HepG2 (cell line): ENCODE results near the gene BRAF. TPM values are rescaled to one million over a fixed set of nuclear protein-coding genes. Genes with fewer than 3 reads are reported as not detected.

Source experiments
- ATF7-NPFF ChIP-seq: sonication (generic); formaldehyde crosslinking; IDR thresholded peaks from 2 replicates; pipeline ENCODE4 v1.8.1; 2023; ENCODE audit warnings: mild to moderate bottlenecking, low read depth, missing genetic modification reagents, moderate library complexity
- BRD4 ChIP-seq: sonication (generic); formaldehyde crosslinking; IDR thresholded peaks from 2 replicates; pipeline ENCODE4 v1.4.0; 2020; ENCODE audit warnings: missing genetic modification reagents
- CERS6 ChIP-seq: sonication (generic); formaldehyde crosslinking; IDR thresholded peaks from 2 replicates; pipeline ENCODE4 v1.5.0; 2020; ENCODE audit warnings: missing genetic modification reagents
- CREM ChIP-seq, 2 experiments: sonication (generic) in 1 of 2; formaldehyde crosslinking in 1 of 2; IDR thresholded peaks; 2 replicates each; pipeline versions ENCODE4 v1.4.0 to v1.6.1; 2016 to 2020; ENCODE audit warnings: antibody characterized with exemption in 1 of 2, mild to moderate bottlenecking in 1 of 2, missing genetic modification reagents in 1 of 2
- DPF2 ChIP-seq: sonication (generic); formaldehyde crosslinking; IDR thresholded peaks from 2 replicates; pipeline ENCODE4 v1.4.0; 2020; ENCODE audit warnings: mild to moderate bottlenecking, low read depth, missing genetic modification reagents, borderline replicate concordance
- GABPA ChIP-seq, 2 experiments: IDR thresholded peaks; 2 replicates each; pipeline ENCODE4 v1.6.1; 2011 to 2016; ENCODE audit warnings: low read depth in 2 of 2, low read length in 1 of 2, missing biosample characterization in 1 of 2, missing genetic modification characterization in 1 of 2
- PAXIP1 ChIP-seq: sonication (generic); formaldehyde crosslinking; conservative IDR thresholded peaks from 2 replicates; pipeline ENCODE4 v1.4.0; 2020; ENCODE audit warnings: mild to moderate bottlenecking, missing genetic modification reagents, moderate library complexity
- PHF8 ChIP-seq: sonication (generic); formaldehyde crosslinking; IDR thresholded peaks from 2 replicates; pipeline ENCODE4 v1.5.0; 2020; ENCODE audit warnings: missing genetic modification reagents
- SAP130 ChIP-seq: IDR thresholded peaks from 2 replicates; pipeline ENCODE4 v1.6.1; 2016; ENCODE audit warnings: low read depth
- SNAI1 ChIP-seq: sonication (generic); formaldehyde crosslinking; IDR thresholded peaks from 2 replicates; pipeline ENCODE4 v1.5.0; 2020; ENCODE audit warnings: mild to moderate bottlenecking, missing genetic modification reagents, borderline replicate concordance
- SP2 ChIP-seq: sonication (generic); formaldehyde crosslinking; IDR thresholded peaks from 2 replicates; pipeline ENCODE4 v1.5.1; 2020; ENCODE audit warnings: mild to moderate bottlenecking, missing genetic modification reagents
- SRSF4 ChIP-seq: fragments of 200-400 bp; formaldehyde crosslinking; IDR thresholded peaks from one replicate; pipeline ENCODE4 v1.6.1; 2018; ENCODE audit warnings: mild to moderate bottlenecking, low read depth, low read length, moderate library complexity; ENCODE audit not compliant: poor library complexity, severe bottlenecking
- ZFAT ChIP-seq: sonication (generic); formaldehyde crosslinking; conservative IDR thresholded peaks from 2 replicates; pipeline ENCODE4 v1.8.1; 2023; ENCODE audit warnings: missing genetic modification reagents, inconsistent platforms
- ZFP36L1 ChIP-seq: sonication (generic); formaldehyde crosslinking; IDR thresholded peaks from 2 replicates; pipeline ENCODE4 v1.8.0; 2022; ENCODE audit warnings: mild to moderate bottlenecking, missing genetic modification reagents, moderate library complexity
- ZNF205 ChIP-seq: IDR thresholded peaks from 2 replicates; pipeline ENCODE4 v1.6.1; 2018; ENCODE audit warnings: missing biosample characterization, missing genetic modification reagents
- ZNF570 ChIP-seq: sonication (generic); formaldehyde crosslinking; IDR thresholded peaks from 2 replicates; pipeline ENCODE4 v1.4.0; 2020; ENCODE audit warnings: mild to moderate bottlenecking, missing genetic modification reagents, borderline replicate concordance
- ZNF574 ChIP-seq: sonication (generic); formaldehyde crosslinking; IDR thresholded peaks from 2 replicates; pipeline ENCODE4 v1.4.0; 2020; ENCODE audit warnings: missing genetic modification reagents
- polyA plus RNA-seq, 8 experiments: library from polyadenylated mRNA; depleted of rRNA in 3 of 8; stranded (reverse) in 7 of 8; unstranded in 1 of 8; fragments of >200 nt; fragmentation: Illumina TruSeq in 4 of 8; extraction: Trizol in 4 of 8; gene quantifications; 2 replicates each; pipeline versions ENCODE4 v1.2.1 to v1.2.3, GENCODE V29; 2011 to 2016; ENCODE audit warnings: low read depth in 4 of 8, missing spikeins in 1 of 8, mixed read lengths in 1 of 8; ENCODE audit not compliant: insufficient read depth in 1 of 8
- total RNA-seq, 5 experiments: library from RNA; depleted of rRNA; stranded (reverse); fragments of >200 nt; fragmentation: Illumina TruSeq; extraction: Trizol; gene quantifications; 2 replicates each; pipeline ENCODE4 v1.2.3, GENCODE V29; 2016; ENCODE audit warnings: low read depth in 1 of 5
- TF ChIP-seq, protein P1 (sequence below): sonication (generic); formaldehyde crosslinking; IDR thresholded peaks from 2 replicates; pipeline ENCODE4 v1.9.0; 2021; ENCODE audit warnings: missing genetic modification reagents, borderline replicate concordance

BRAF gene
- total and polyA plus RNA-seq, 2 of the 13 experiments (the other 11 are each of a cell fraction or from before 2014, with no cell fraction given) = 12.5 to 13.4 TPM

DNA sequence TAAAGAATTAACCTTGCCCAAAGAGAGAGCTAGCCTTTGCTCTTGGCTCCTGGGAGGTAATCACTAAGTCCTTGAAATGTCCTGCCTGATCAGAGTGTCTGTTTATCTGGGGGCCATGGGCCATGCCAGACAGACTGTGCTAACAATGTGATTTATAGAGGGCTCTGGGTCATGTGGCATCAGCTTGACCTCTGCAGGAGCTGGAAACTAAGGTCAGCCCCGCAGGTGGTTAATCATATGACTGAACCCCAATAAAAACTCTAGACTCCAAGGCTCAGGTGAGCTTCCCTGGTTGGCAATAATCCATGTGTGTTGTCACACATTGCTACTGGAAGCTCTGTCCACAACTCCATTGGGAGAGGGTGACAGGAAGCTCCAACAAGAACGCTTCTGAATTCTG lies 180.7 kb downstream of the BRAF start (continued):
- TF ChIP-seq ZFP36L1 (CRISPR knock-in tag) (no peak), CREM (IDR thresholded peaks at IDR 0.05) (no peak; the same call in 1 of the 2 replicates), CREM (CRISPR knock-in tag; IDR thresholded peaks at IDR 0.05) (no peak), ATF7-NPFF (no peak), ZFAT (CRISPR knock-in tag) (no peak), BRD4 (CRISPR knock-in tag) (no peak), PAXIP1 (peak; percentile 82), SP2 (CRISPR knock-in tag) (no peak), DPF2 (CRISPR knock-in tag) (0 out of 2 replicates have a peak, but pooled peaks have one; percentile 16), SAP130 (CRISPR knock-in tag) (peak; percentile 32; the same call in 1 of the 2 replicates), SRSF4 (no peak), PHF8 (CRISPR knock-in tag) (no peak), SNAI1 (CRISPR knock-in tag) (no peak), ZNF574 (peak; percentile 34; the same call in 1 of the 2 replicates), ZNF205 (CRISPR knock-in tag) (no peak), ZNF570 (no peak), CERS6 (CRISPR knock-in tag) (no peak), GABPA (IDR thresholded peaks at IDR 0.05; ENCODE audit: low read depth, low read length) (no peak), GABPA (CRISPR knock-in tag; IDR thresholded peaks at IDR 0.05; ENCODE audit: low read depth) (no peak)
- TF ChIP-seq, protein P1, sequence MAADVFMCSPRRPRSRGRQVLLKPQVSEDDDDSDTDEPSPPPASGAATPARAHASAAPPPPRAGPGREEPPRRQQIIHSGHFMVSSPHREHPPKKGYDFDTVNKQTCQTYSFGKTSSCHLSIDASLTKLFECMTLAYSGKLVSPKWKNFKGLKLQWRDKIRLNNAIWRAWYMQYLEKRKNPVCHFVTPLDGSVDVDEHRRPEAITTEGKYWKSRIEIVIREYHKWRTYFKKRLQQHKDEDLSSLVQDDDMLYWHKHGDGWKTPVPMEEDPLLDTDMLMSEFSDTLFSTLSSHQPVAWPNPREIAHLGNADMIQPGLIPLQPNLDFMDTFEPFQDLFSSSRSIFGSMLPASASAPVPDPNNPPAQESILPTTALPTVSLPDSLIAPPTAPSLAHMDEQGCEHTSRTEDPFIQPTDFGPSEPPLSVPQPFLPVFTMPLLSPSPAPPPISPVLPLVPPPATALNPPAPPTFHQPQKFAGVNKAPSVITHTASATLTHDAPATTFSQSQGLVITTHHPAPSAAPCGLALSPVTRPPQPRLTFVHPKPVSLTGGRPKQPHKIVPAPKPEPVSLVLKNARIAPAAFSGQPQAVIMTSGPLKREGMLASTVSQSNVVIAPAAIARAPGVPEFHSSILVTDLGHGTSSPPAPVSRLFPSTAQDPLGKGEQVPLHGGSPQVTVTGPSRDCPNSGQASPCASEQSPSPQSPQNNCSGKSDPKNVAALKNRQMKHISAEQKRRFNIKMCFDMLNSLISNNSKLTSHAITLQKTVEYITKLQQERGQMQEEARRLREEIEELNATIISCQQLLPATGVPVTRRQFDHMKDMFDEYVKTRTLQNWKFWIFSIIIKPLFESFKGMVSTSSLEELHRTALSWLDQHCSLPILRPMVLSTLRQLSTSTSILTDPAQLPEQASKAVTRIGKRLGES (CRISPR knock-in tag) = no peak
